Muscle layer of duodenum (tissue), 2 donors: ENCODE data around the gene TECPR2.

Experiments
- H3K27ac ChIP-seq: one replicate; pipeline ENCODE4 v1.7.0; 2013; ENCODE audit warnings: mild to moderate bottlenecking, low read length
- H3K27me3 ChIP-seq: one replicate; pipeline ENCODE4 v1.7.0; 2013; ENCODE audit warnings: low read depth, mild to moderate bottlenecking, control low read depth, low read length
- H3K36me3 ChIP-seq, 2 donors: one replicate each; pipeline ENCODE4 v1.7.0; 2013; ENCODE audit warnings: low read length in 2 of 2, control low read depth in 1 of 2, mild to moderate bottlenecking in 1 of 2; ENCODE audit not compliant: insufficient read depth in 2 of 2, control insufficient read depth in 1 of 2
- H3K4me1 ChIP-seq, 2 donors: one replicate each; pipeline ENCODE4 v1.7.0; 2013; ENCODE audit warnings: low read length in 2 of 2, mild to moderate bottlenecking in 2 of 2, control low read depth in 1 of 2, moderate library complexity in 1 of 2; ENCODE audit not compliant: insufficient read depth in 2 of 2, control insufficient read depth in 1 of 2
- H3K4me3 ChIP-seq, 2 donors: one replicate each; pipeline ENCODE4 v1.7.0; 2013; ENCODE audit warnings: low read length in 2 of 2, low read depth in 1 of 2, mild to moderate bottlenecking in 1 of 2
- H3K9me3 ChIP-seq, 2 donors: one replicate each; pipeline ENCODE4 v1.7.0; 2013; ENCODE audit warnings: low read length in 2 of 2, control low read depth in 1 of 2, mild to moderate bottlenecking in 1 of 2; ENCODE audit not compliant: control insufficient read depth in 1 of 2
- donor health status: healthy.

The TECPR2 gene

GRCh38 chr14:102353126-102353619 is 9.6 kb upstream of the TECPR2 start:
- Histone ChIP-seq H3K27me3 (no peaks in the 10 kb centered on the region), H3K36me3 (peaks cover 50 to 69% of the 10 kb centered on the region in 2 donors), H3K27ac (no peak overlapping the region), H3K4me3 (no peak overlapping the region), H3K9me3 (no peaks in the 10 kb centered on the region), H3K4me1 (no peaks in the 10 kb centered on the region)

GRCh38 chr14:102356280-102356679 is 6.5 kb upstream of the TECPR2 start:
- H3K4me3 ChIP-seq, result no peak overlapping the region
- H3K36me3 ChIP-seq, result peaks cover 33 to 57% of the 10 kb centered on the region in 2 donors

GRCh38 chr14:102359341-102359740 is 3.4 kb upstream of the TECPR2 start:
- Histone ChIP-seq H3K4me1 (peaks cover 14 to 23% of the 10 kb centered on the region in 2 donors), H3K36me3 (peaks cover 17 to 40% of the 10 kb centered on the region in 2 donors), H3K9me3 (no peaks in the 10 kb centered on the region), H3K27me3 (no peaks in the 10 kb centered on the region), H3K4me3 (no peak overlapping the region), H3K27ac (no peak overlapping the region)

More at GRCh38 chr14:102356280-102356679, 6.5 kb upstream of the TECPR2 start:
- peaks cover 0 to 2% of the 10 kb centered on the region in 2 donors for H3K4me1 ChIP-seq
- no peaks in the 10 kb centered on the region for H3K9me3 ChIP-seq
- H3K27ac ChIP-seq, result no peak overlapping the region
- no peaks in the 10 kb centered on the region for H3K27me3 ChIP-seq

DNA sequence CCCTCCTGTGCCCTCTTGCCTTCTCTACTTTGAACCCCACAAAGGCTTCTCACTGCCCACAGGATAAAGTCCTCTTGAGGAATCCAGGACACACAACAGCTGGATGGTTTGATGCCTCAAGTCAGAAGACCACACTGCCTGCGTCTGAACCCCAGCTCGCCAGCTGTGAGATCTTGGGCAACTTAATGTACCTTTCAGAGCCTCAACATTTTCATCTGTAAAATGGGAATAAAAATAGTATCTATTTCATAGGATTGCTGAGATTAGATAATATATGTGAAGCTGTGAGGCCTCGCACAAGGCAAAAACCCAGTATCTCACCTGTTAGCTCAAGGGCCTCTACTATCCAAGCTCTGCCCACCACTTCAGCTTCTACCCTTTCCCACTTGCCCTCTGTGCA is 2.4 kb upstream of the TECPR2 start:
- Histone ChIP-seq H3K4me3 (no peak overlapping the region), H3K27ac (no peak overlapping the region), H3K4me1 (peaks cover 14 to 24% of the 10 kb centered on the region in 2 donors), H3K36me3 (peaks cover 13 to 29% of the 10 kb centered on the region in 2 donors), H3K9me3 (no peaks in the 10 kb centered on the region), H3K27me3 (no peaks in the 10 kb centered on the region)

DNA sequence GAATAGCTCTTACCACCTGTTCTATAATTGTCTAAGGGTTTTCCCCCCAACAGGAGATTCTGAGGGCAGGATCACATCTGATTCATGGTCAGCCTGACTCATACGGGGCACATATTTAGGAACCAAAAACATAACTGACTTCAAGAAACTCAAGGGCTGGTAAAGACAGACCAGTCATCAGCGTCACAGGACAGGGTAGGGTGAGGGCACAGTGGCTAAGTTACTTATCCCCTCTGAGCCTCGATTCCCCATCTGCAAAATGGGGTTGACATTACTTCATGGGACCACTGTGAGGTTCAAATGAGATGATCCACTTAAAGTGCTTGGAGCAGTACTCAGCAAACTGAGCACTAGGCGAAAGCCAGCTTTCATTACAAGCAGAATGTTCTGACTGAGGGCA is 657 bp upstream of the TECPR2 start:
- Histone ChIP-seq H3K27me3 (no peaks in the 10 kb centered on the region), H3K4me3 (peak overlapping the region; percentile 88 to 97), H3K27ac (peak overlapping the region; percentile 97), H3K4me1 (peaks cover 14 to 24% of the 10 kb centered on the region in 2 donors), H3K36me3 (peaks cover 6 to 15% of the 10 kb centered on the region in 2 donors), H3K9me3 (no peaks in the 10 kb centered on the region)

DNA sequence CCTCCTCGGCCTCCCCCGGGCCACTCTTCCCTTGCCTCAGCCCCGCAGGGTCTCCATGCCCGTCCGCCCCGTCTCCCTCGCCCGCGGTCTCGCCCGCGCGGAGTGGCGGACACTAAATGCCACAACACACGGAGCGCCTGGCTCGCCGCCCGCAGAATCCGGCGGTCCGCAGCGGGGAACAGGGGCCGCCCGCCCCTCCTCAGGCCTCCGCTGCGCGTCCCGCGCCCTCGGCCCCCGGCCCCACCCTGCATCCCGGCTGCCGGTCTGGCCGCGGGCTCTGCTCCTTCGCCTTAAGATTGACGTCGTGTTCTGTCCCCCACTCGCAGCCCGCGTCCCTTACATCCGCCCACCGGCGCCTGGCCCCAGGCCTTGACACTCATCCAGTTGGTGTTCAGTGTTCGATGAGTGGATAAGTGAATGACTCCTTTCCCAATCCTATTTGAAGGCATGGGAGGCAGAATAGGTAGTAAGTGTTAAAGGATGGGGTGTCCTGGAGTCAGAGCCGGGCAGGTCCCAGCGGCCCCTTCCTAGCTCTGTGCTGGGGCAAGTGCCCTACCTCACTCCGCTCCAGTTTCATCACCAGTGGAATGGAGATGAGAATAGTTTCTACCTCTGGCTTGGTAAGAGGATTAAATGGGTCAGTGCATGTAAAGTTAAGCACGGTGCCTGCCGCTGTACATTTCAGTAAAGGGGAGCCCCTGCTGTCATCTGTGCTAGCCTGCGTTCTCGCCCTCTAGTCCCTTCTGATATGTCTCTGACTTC is 622 bp downstream of the TECPR2 start:
- H3K9me3 ChIP-seq, result no peaks in the 10 kb centered on the region
- H3K4me1 ChIP-seq, result peaks cover 14 to 24% of the 10 kb centered on the region in 2 donors
- H3K4me3 ChIP-seq, result peak overlapping the region; percentile 72 to 88
- no peaks in the 10 kb centered on the region for H3K27me3 ChIP-seq
- H3K27ac ChIP-seq, result peak overlapping the region; percentile 70
- peaks cover 0 to 9% of the 10 kb centered on the region in 2 donors for H3K36me3 ChIP-seq

GRCh38 chr14:102370305-102370809 is 7.6 kb downstream of the TECPR2 start:
- H3K27ac ChIP-seq, result no peak overlapping the region

GRCh38 chr14:102371361-102371760 is 8.6 kb downstream of the TECPR2 start:
- Histone ChIP-seq H3K4me3 (no peak overlapping the region), H3K9me3 (no peaks in the 10 kb centered on the region), H3K27ac (no peak overlapping the region), H3K27me3 (no peaks in the 10 kb centered on the region), H3K4me1 (no peaks in the 10 kb centered on the region), H3K36me3 (peaks cover 0 to under 1% of the 10 kb centered on the region in 2 donors)

More at GRCh38 chr14:102370305-102370809, 7.6 kb downstream of the TECPR2 start:
- no peaks in the 10 kb centered on the region for H3K36me3 ChIP-seq
- H3K27me3 ChIP-seq, result no peaks in the 10 kb centered on the region
- no peak overlapping the region for H3K4me3 ChIP-seq
- no peaks in the 10 kb centered on the region for H3K9me3 ChIP-seq
- no peaks in the 10 kb centered on the region for H3K4me1 ChIP-seq

DNA sequence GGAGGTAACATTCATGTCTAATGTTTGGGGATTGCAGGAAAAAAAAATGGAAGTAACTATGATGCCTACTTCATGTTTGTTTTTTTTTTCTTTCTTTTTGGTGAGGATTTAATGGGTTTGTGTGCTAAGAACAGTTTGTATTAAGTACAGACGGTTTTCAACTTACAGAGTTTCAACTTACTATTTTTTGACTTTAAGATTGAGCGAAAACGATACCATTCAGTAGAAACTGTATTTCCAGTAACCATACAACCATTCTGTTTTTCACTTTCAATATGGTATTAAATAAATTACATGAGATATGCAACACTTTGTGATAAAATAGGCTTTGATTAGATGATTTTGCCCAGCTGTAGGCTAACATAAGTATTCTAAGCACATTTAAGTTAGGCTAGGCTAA is 10.4 kb downstream of the TECPR2 start:
- H3K4me3 ChIP-seq, result no peak overlapping the region
- no peaks in the 10 kb centered on the region for H3K9me3 ChIP-seq
- peaks cover 4 to 9% of the 10 kb centered on the region in 2 donors for H3K36me3 ChIP-seq
- no peaks in the 10 kb centered on the region for H3K4me1 ChIP-seq
- H3K27me3 ChIP-seq, result no peaks in the 10 kb centered on the region
- no peak overlapping the region for H3K27ac ChIP-seq

DNA sequence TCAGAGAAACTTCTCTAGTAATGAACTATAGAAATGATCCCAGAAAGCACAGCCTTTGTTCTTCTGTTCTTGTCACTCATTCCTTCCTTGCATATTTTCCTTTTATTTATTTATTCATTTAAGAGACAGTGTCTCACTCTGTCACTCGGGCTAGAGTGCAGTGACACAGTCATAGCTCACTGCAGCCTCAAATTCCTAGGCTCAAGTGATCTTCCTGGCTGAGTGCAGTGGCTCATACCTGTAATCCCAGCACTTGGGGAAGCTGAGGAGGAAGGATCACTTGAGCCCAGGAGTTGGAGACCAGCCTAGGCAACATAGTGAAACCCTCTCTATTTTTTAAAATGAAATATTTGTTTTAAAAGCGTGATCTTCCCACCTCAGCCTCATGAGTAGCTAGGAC is 11.5 kb downstream of the TECPR2 start:
- Histone ChIP-seq H3K4me1 (no peaks in the 10 kb centered on the region), H3K27ac (no peak overlapping the region), H3K36me3 (peaks cover 4 to 15% of the 10 kb centered on the region in 2 donors), H3K9me3 (no peaks in the 10 kb centered on the region), H3K4me3 (no peak overlapping the region), H3K27me3 (no peaks in the 10 kb centered on the region)

GRCh38 chr14:102375119-102375518 is 12.4 kb downstream of the TECPR2 start:
- Histone ChIP-seq H3K4me3 (no peak overlapping the region), H3K4me1 (no peaks in the 10 kb centered on the region), H3K27ac (no peak overlapping the region), H3K36me3 (peaks cover 4 to 15% of the 10 kb centered on the region in 2 donors), H3K27me3 (no peaks in the 10 kb centered on the region), H3K9me3 (no peaks in the 10 kb centered on the region)
